Measurements from ENCODE around the gene PANK2.
A peak's percentile ranks its signal among the peaks of the same experiment; 100 is the strongest.
"Not testable (repeated sequence)": the region's sequence is repeated elsewhere in the genome, so short reads cannot be mapped to it uniquely, and the experiment has no call there.

Gene PANK2

GRCh38 chr20:3888622-3889488 is at the start of gene PANK2:
TSS of gene PANK2 (plus strand) at chr20:3889387.
- DNase-seq (ENCODE audit: low spot score) = peak; percentile 100

GRCh38 chr20:3840201-3840600 is 49.0 kb upstream of the PANK2 start:
- not testable (repeated sequence) for DNase-seq (ENCODE audit: low spot score)

DNA sequence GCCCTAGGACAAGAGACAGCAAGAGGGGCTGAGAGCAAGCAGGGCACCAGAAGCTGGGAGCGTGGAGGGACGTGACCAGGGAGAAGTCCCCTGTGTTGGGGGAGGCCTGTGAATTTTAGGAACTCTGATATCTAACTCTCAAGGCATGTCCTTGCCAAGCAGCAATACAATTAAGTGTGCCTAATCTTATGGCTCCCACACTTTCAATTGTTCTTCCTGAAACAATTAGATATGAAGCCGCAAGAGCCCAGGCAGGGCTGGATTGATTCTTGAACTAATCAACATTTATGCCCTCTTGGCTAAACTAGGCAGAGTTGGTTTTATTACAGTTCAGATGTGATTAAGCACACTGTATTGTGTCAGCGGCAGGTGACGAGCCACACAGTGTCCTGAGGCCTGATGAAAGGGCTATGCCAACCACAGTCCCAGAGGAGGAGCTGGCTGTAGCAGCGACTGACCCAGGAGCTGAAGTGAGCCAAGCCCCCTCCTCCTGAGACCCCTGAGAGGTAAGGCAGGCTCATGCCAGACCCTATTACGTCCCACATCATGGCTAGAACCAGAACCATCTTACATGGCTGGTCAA is 46.7 kb upstream of the PANK2 start:
- DNase-seq (ENCODE audit: low spot score) = no peak

- DNase-seq (ENCODE audit: low spot score) = no peak
These were observed 45.7 kb upstream of the PANK2 start for GRCh38 chr20:3843490-3843889.

GRCh38 chr20:3843990-3844619 is 45.1 kb upstream of the PANK2 start:
- not testable (repeated sequence) for DNase-seq (ENCODE audit: low spot score)

DNA sequence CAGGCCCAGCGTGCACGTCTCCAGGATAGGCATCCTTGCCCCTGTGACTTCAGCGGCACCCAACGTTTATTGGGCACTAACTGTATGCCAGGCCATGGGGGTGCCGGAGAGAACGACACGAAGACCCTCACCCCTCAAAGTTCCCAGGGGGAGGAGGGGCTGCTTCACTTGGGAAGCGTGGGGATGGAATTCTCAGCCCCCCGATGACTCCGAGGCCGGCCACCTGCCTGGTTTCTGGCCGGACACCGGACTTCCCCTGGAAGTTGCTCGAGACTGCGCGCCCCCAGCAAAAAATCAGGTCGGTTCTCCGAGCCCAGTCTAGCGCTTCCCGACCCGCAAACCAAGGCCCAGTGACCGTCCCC is 42.8 kb upstream of the PANK2 start:
- DNase-seq (ENCODE audit: low spot score) = no peak

- peak; percentile 98 for DNase-seq (ENCODE audit: low spot score)
These were observed 42.3 kb upstream of the PANK2 start, which contains the start of gene MAVS for GRCh38 chr20:3846740-3847428. TSS of gene MAVS (plus strand) at chr20:3846834. CDS start at chr20:3854625, 7,791 bp downstream.

GRCh38 chr20:3847429-3847940 is 41.7 kb upstream of the PANK2 start:
- DNase-seq (ENCODE audit: low spot score) = no peak

DNA sequence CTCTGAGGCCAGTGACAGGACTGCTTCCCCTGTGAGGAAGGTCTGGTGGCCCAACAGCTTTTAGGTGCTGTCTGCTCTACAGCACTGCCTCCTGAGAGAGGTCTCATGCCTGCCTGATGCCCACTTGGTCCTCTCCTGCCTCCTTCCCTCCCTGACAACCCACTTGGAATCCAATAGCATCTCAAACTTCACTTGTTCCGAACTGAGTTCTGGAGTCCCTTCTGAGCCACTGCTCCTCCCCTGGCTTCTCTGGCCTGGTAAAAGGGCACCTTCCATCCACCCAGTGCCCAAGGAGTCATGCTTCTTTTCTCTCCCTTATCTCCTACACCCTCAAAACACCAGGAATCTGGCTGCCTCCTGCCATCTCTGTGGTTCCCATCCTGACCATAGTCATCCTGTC is 40.6 kb upstream of the PANK2 start:
- DNase-seq (ENCODE audit: low spot score) = no peak

GRCh38 chr20:3854462-3854871 is 34.7 kb upstream of the PANK2 start:
- DNase-seq (ENCODE audit: low spot score) = no peak

GRCh38 chr20:3857405-3857804 is 31.8 kb upstream of the PANK2 start:
- DNase-seq (ENCODE audit: low spot score) = no peak

DNA sequence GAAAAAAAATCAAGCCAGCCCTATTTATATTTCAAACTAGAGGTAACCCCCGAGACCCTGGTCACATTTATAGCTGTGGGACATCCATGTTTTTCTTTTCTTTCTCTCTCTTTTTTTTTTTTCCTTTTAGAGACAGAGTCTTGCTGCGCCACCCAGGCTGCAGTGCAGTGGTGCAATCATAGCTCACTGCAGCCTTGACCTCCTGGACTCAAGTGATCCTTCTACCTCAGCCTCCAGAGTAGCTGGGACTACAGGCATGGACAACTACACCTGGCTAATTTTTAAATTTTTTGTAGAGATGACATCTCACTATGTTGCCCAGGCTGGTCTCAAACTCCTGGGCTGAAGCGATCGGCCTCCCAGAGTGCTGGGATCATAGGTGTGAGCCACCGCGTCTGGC is 30.5 kb upstream of the PANK2 start:
- DNase-seq (ENCODE audit: low spot score) = no peak

DNA sequence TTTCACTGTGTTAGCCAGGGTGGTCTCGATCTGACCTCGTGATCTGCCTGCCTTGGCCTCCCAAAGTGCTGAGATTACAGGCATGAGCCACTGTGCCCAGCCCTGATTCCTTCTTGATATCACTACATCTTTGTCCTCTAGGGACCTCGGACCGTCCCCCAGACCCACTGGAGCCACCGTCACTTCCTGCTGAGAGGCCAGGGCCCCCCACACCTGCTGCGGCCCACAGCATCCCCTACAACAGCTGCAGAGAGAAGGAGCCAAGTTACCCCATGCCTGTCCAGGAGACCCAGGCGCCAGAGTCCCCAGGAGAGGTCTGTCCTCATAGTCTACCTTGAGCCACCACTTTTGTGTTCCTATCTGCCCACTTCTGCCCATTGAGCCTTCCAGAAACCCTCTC is 28.0 kb upstream of the PANK2 start:
- DNase-seq (ENCODE audit: low spot score) = no peak

GRCh38 chr20:3862333-3862732 is 26.9 kb upstream of the PANK2 start:
- no peak for DNase-seq (ENCODE audit: low spot score)

DNA sequence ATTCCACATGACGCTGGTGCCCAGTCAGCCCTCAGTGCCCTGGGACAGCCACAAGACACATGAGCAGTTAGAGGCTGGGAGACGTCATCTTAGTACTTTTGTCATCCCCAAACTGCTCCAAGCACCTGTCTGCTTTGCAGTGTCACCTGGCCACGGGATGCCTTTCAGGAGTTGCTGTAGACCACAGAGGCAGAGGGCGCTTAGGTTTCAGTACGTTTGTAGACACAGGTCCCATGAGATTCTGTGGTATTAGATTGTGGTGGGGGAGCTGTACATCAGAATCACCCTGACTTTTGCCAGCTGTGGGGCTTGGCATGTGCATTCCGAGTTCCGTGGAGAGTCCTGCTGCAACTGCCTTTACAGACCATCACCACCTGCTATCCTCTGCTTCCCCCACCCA is 25.9 kb upstream of the PANK2 start:
- DNase-seq (ENCODE audit: low spot score) = no peak

GRCh38 chr20:3864518-3864917 is 24.7 kb upstream of the PANK2 start:
- DNase-seq (ENCODE audit: low spot score) = no peak

DNA sequence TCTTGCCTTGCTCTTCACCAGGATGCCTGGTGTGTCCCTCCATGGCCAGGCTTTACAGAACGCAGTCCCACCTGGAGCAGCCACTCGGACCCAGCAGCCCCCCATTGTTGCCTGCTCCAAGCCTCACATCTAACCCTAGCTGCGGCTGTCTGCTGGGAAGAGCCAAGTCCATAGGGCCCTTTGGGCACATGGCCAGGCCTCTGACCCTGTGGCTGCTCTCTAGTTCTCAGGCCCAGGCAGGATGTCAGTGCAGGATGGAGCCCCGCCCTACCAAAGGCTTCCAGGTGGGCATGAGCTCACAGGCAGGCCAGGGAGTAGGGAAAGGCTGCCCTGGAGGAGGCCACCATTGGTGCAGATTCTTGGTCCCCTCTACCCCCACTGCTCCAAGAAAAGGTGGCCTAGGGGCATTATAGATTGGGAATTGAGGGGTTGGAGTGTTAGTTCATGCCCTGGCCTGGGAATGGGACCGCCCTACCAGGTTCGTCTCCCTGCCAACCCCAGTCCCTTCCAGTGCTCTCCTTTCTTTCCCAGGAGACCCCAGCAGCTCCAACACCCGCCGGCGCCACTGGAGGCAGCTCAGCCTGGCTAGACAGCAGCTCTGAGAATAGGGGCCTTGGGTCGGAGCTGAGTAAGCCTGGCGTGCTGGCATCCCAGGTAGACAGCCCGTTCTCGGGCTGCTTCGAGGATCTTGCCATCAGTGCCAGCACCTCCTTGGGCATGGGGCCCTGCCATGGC is 23.9 kb upstream of the PANK2 start:
- DNase-seq (ENCODE audit: low spot score) = no peak

GRCh38 chr20:3865887-3866407 is 23.2 kb upstream of the PANK2 start:
- DNase-seq (ENCODE audit: low spot score) = no peak

GRCh38 chr20:3866464-3866863 is 22.7 kb upstream of the PANK2 start:
- DNase-seq (ENCODE audit: low spot score) = no peak

GRCh38 chr20:3867802-3868201 is 21.4 kb upstream of the PANK2 start:
- no peak for DNase-seq (ENCODE audit: low spot score)

Data from GM03348 (cell line).